ENCODE data around the gene RARB. TPM values are rescaled to one million over a fixed set of nuclear protein-coding genes. Genes with fewer than 3 reads are reported as not detected.

Gene RARB
- total RNA-seq, 2 experiments from 2014 or later = not detected

DNA sequence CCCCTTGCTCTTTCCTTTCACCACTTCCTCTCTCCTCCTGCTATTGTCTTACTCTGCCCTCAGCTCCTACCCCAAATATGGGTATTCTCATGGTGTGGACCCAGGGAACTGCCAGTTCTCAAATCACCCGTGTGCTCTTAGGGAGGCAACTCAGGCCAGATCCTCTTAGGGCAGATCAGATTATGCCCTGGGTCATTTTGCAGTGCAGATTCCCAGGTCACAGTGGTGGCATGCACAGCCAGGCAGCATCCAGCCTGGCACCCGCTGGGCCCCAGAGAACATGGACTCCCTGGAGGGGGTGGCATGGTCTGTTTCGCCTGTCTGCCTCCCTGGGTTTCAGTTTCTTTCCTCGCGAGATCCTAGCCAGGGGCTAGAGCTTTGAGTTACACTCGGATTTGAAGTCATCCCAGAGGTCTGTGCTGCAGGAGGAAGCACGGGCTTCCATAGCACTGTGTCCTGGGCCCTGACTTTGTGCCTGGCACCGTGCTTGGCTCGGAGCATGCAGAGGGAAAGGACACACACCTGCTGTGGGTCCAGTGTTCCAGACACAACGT, 140.5 kb downstream of the RARB start:
- ChIA-PET POLR2A (no interaction called here), CTCF (no interaction called here)

DNA sequence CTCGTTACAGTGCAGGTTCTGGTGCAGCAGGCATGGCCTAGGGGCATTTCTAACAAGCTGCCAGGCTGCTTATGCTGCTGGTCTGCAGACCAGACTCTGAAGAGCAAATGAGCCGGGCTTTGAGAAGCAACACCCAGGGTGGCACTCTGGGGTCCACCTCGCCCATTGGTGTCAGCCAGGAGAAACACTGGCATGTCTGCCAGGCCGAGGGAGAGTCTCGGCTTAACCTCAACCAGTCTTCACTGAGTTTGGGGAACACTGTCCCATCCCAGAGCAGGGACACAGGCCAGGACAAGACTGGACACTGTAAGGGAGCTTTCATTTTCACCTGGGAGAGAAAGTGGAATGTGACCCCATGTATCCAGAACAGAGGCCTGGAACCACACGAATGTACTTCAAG, 143.2 kb downstream of the RARB start:
- POLR2A ChIA-PET = no interaction called here

DNA sequence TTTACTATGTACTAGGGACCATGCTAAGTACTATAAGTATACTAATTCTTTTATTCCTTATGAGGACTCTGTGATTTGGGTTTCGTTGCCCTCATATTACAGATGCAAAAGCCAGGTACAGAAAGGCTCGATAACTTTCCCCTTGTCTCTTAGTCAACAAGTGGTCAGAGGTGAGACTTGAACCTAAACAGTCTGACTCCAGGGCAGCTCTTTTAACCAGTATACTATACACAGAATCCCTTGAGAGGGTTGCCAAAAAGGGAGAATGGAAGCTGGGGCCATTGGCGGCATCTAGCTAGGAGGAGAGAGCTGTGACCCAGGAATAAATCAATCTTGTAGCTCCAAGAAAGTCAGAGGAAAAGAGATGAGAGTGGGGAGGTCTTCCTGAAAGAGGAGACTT, 144.3 kb downstream of the RARB start:
- ChIA-PET POLR2A (no interaction called here), CTCF (no interaction called here)

More for the DNA sequence above, 143.2 kb downstream of the RARB start:
- CTCF ChIA-PET = no interaction called here

DNA sequence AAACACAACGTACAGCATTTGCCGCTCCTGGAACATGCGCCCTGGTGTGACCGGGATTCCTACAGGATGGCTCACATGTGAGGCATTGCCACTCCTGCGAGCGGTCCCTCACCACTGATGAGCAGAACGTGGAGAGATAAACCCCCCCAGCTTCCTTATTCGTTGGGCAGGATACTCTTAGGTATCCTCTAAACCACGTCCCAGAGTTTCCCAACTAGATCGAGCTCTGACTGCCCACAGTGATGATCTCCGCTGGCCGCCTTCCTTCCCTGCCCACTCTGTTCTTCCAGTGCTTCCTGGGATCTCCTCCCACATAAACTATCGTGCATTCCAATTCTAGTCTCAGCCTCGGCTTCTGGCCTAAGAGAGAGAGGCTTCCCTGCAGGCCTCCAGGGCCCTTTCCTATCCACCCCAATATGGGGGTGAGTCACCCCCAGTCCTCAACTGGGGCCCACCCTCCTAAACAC, 144.9 kb downstream of the RARB start:
- ChIA-PET CTCF (no interaction called here), POLR2A (no interaction called here)

DNA sequence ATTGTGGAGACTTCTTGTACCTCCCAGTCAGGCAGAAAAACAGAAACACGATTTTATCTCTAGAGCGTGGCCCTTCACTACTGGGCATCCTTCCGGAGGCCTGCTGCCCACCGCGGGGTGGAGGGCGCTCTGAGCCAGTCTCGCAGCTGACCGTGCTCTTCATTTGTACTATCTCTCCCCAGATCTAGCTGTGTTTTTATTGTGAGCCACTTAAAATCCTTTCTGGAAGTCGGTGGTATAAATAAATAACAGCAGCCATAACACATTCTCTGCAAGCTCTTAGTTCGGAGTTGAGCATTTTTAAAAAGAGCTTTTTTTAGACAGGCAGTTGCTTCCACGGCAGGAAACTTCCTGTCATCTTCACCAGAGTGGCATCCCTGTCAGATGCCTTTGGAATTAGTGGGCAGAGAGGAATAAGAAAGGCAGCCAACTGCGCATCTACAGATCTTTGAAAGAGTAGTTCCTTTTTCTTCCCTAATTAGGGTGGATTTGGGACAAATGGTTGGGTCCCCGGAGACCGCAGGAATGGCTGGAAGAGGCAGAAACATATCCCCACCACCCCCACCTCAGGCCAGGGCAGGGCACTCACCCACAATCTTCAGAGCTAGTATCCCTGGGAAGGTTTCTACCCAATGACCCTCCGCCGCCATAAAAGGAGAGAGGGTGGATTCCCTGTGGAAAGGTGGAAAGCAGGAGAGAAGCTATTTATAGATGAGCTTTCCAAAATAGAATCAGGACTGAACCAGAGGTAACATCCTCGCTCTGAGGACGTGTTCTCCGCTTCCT, 145.5 kb downstream of the RARB start:
- ChIA-PET POLR2A (no interaction called here), CTCF (no interaction called here)

DNA sequence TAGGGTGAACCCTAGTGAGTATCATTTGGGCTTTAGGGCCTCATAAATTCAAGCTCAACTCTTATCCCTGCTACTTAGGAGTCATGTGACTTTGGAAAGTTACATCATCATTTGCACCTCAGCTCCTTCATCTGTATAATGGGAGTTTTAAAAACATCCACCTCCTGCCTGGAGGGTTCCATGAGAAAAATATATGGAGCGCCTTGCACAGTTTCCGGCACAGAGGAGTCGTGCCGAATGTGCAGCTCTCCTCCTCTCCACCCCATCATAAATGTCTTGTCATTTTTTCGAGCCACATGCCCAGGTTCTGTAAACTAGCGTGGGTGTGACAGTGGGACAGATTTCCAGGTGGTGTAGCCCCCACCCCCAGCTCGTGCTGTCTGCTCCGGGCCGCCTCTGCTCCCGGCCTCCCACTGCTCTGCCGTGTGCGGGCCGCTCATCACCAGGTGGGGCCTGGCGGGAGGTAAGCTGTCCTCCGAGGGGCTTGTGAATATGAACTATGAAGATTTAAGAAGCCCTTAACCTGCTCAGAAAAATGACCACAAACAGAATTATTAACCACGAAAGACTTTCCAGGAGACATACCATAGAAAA, 146.2 kb downstream of the RARB start:
- CTCF ChIA-PET = no interaction called here
- POLR2A ChIA-PET = no interaction called here

DNA sequence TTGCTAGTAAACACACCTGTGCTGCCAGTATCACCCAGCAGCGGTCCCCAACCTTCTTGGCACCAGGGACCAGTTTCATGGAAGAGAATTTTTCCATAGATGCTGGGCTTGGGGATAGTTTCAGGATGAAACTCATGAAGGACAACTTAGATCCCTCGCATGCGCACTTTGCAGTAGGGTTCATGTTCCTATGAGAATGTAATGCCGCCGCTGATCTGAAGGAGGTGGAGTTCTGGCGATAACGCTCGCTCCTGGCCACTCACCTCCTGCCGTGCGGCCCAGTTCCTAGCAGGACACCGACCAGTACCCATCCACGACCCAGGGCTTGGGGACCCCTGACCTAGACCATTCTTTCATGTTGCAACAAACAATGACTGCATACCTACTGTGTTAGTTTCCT, 146.9 kb downstream of the RARB start:
- CTCF ChIA-PET = no interaction called here

DNA sequence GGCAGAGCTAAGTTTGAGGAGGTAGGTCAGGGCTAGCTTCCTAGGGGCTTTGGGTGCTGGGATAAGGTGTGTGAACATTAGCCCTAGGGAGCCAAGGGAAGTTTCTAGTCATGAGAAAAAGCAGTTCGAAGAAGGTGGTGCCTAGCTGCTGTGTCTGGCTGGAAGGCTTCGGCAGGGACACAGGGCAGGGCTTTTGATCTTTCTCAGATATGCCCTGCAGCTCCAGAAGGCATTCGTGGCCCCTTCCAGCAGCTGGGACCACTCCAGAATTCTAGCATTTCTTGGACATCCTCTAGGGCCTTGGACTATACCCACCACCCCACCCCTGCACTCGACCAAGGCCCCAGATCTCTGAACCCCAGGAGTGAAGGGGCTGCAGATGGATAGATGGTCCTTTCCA, 148.1 kb downstream of the RARB start:
- ChIA-PET CTCF (no interaction called here), POLR2A (no interaction called here)

More for the DNA sequence above, 146.9 kb downstream of the RARB start:
- POLR2A ChIA-PET = no interaction called here

DNA sequence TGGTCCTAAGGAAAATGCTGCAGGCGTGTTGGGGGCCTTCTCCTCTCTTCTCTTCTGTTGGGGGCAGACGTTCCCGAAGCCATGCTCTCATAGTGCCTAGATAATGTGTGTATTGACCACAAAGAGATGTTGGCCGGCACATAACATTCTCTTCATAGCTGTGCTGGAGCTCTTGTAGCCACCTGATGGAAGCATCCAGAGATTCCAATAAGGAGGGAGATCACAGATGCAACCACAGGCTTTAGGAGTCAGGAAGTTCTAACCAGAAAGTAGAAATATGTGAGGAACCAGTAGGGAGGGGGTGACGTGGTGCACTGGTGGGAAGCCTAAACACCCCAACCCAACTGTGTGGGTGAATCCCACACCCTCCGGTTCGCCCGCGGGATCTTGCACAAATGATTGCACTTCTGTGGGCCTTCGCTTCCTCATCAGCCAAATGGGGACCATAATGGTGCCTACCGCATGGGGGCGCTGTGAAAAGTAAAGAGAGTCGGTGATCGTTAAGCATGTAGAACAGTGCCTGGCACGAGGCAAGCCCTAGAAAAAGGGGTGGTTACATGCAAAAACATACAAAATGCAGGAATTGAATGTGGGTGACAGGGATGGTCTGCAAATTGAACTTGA, 148.9 kb downstream of the RARB start:
- POLR2A ChIA-PET = no interaction called here
- CTCF ChIA-PET = no interaction called here

DNA sequence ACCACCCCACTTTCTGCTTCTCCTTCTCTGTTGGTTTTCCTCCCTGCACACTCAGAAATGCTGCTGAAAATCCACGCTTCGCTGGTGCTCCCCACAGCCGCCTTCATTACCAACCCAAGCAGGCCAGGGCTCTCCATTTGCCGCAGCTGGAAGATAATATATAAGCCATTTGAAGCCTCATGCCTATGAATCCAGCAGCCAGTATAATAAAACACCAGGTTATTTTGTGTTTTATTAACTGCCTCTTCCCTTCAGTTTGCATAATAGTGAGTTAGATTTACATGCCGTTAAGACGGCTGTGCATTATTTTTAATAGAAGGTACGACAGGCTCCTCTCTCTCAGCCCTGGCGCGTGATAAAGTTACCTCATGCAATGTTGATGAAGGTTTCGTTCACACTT, 150.0 kb downstream of the RARB start:
- ChIA-PET CTCF (no interaction called here), POLR2A (no interaction called here)

DNA sequence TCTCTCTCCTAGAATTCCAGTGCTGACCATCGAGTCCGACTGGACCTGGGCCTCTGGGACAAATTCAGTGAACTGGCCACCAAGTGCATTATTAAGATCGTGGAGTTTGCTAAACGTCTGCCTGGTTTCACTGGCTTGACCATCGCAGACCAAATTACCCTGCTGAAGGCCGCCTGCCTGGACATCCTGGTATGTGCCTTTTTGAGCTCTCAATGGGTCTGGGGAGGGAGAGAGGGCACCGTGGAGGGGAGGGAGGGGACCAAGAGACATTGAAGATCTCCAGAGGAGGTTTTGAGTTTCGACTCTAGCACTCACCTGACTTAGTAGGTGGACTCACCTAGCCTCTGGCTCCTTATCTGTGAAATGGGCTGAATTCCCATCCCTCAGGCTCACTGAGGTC, 152.5 kb downstream of the RARB start:
- ChIA-PET POLR2A (no interaction called here), CTCF (no interaction called here)

DNA sequence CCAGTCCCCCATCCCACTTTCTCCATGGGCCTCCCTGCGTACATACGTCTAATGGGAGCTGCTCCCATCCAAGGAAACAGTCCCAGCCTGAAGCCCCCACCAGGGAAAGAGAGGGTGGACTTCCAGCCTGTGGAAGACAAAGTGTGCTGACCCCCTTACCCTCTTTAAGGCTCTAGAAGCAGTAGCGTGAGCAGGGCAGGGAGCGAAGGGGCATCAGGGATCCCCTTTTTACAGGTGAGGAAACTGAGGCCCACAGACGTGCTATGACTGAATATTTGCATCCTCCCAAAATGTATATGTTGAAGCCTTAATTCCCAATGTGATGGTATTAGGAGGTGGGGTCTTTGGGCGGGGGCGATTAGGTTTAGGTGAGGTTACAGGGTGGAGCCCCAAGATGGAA, 153.3 kb downstream of the RARB start:
- CTCF ChIA-PET = no interaction called here
- POLR2A ChIA-PET = no interaction called here

DNA sequence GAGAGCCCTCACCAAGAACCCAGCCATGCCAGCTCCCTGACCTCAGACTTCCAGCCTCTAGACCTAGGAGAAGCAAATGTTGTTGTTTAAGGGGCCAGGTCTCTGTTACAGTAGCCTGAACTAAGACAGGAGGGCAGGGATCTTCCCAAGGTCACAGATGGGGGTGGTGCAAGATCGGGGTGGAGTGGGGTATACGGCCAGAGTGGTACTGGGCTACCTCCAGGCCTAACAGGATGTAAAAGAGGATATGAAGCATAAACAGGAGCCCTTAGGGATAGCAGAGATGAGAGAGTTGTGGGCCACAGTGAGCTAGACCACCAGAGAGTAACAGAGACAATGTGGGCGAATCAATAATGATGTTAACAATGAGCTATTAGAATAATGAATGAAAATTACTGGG, 153.8 kb downstream of the RARB start:
- POLR2A ChIA-PET = no interaction called here
- CTCF ChIA-PET = no interaction called here

DNA sequence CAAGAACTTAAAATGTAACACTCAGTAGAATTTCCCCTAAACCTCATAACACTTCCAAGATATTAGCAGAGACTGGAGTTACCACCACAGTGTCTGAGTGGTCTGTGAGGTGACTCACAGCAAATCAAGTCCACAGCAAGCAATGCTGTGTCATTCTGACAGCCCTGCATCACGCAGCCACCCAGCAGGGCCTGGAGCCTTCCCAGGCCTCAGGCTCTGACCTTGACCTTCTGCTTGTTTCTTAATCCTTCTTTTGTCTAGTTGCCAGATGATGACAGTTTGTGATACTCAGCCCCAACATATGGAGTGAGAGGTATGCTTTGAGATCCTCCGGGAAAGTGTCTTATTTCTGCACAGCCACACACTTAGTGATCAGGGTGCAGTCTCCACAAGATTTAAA, 154.2 kb downstream of the RARB start:
- POLR2A ChIA-PET = no interaction called here
- CTCF ChIA-PET = no interaction called here

DNA sequence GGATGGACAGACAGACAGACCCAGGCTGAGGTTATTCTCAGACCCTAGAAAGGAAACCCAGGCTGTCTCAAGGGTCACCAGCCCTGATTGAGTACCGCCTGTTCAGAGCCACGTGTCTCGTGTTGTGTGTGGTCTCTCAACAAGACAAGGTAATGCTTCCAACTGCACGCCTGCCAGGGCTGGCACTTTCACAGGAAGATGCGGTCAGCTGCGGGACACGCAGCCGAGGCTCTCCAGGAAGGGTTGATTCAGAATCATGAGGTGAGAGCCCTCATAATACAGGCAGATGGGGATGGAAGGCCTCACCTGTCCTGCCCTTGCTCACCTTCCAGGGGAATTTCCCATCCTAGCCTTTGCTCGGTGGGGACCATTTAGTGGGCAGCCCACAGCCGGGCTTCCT, 155.3 kb downstream of the RARB start:
- ChIA-PET POLR2A (no interaction called here), CTCF (no interaction called here)

DNA sequence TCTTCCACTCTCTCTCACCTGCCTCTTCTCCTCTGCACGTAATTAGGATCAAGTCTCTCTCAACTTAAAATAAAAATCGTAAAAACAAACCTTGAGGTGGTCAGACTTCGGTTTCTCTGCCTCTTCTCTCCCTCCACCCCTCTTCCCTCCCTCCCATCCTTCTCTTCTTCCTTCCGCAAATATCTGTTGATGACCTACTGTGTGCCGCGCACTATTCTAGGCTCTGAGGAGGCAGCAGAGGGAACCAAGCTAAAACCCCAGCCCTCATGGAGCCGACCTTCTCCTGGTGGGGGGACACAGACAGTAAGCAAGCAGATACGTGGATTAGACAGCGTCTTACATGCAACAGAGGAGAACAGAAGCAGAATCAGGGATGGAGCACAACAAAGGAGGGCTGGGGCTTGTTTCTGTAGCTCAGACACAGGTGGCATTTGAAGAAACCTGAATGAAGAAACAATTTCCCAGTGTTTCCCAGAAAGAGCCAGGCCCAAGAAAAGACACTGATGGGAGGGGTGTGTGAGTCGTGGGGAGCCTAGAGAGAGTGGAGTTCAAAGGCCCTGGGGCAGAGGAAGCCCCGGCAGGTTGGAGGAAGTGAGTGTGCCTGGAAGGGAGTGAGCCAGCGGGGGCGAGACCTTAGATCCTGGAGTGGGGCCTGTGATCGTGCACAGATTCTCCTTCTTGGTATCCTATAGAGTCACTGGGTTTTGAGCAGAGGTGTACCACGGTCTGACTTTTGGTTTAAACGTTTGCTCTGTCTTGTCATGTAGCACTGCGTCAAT, 156.1 kb downstream of the RARB start:
- ChIA-PET POLR2A (no interaction called here), CTCF (interaction anchor here (1.0 kb wide), 1 partner anchor 273 kb away, joined by 3 read pairs; no protein-coding TSS in a partner anchor)

DNA sequence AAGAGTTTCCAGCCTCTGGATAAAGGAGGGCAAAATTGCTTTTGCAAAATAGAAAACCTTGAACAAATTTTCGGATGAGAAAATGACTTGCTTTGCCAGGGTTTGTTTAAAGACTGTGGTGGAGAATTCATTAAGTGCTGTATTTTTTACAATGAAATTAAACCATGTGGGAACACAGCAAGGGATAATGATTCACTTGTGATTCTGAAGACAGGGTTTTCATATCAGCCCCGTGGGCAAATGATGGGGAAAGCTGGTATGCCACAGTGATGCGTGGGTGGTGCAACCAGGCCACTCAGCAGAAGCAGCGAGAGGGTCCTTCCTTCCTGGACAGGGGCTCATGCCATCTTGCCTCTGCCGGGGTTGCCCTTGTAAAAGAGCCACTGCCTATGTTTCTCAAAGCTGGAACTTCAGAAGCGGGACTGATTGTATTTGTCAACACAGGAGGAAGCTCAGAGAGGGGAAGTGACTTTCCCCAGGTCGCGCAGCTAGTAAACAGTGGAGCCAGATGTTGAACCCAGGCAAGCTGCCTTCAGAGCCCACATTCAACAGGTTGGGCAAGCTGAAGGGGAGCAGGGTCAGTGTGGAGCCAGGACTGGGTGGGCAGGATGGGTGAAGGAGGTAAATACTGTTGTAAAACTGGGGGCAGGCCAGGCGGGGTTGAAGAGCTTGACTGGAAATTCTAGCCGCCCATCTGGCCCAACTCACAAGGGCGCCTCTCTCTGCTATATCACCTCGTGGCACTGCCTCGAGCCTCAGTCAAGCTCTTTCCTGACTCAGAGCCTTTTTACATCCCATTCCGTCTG, 157.5 kb downstream of the RARB start:
- POLR2A ChIA-PET = no interaction called here
- CTCF ChIA-PET = interaction anchor here (1.0 kb wide), 1 partner anchor 271 kb away, joined by 3 read pairs; no protein-coding TSS in a partner anchor

DNA sequence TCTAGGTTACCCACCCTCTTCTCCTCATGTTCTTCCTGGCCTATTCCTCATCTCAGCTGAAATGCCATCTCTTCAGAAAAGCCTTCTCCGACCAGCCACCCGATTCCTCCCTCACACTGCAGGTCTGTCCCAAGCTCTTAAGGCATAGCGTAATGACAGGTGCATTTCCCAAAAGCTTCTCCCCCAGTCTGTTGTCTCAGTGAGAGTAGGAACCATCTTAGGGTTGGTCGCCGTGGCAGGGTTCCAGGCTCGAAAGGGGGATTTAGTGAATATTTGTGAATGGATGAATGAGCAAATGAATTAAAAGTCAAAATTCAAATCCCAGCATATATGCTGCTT, 158.1 kb downstream of the RARB start:
- ChIA-PET CTCF (no interaction called here), POLR2A (no interaction called here)

DNA sequence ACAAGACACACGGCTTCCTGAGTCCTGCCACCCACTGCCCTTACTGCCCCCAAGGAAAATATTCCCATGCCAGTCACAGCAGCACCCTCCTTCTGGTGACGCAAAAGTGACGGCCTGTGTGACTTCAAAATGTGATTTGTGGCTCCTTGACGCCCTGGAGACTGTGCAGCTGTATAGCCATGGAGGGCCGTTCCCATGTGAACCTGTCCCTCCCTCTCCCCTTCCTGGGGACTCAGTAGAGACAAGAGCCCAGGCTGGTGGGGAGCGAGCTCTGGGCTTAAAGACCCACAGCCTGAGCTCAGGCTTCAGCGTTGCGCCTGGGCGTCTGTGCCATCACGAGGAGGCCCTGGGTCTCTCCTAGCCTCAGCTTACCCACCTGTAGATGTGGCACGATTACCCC, 158.5 kb downstream of the RARB start:
- CTCF ChIA-PET = no interaction called here

DNA sequence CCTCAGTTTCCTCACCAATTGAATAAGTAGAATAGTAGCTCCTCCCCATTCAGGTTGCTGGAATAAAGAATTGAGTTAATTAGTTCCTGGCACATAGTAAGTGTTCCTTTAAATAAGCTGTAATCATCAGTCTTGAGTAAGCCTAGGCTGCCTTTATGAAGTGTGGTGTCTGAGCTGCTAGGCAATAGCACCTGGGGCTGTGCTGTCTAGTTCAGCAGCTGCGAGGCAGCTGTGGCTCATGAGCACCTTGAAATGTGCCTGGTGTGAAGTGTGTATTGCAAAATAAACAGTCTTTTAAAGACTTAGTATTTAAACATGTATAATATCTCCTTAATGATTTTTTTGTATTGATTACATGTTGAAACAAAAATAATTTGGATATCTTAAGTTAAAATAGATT, 159.0 kb downstream of the RARB start:
- POLR2A ChIA-PET = no interaction called here
- CTCF ChIA-PET = no interaction called here

More for the DNA sequence above, 158.5 kb downstream of the RARB start:
- POLR2A ChIA-PET = no interaction called here
